Right ventricle myocardium inferior (tissue), 1 donor: ENCODE data around the gene TCHHL1. TPM values are rescaled to one million over a fixed set of nuclear protein-coding genes. Genes with fewer than 3 reads are reported as not detected.
"Not testable (repeated sequence)": the region's sequence is repeated elsewhere in the genome, so short reads cannot be mapped to it uniquely, and the experiment has no call there.

Experiments used
- ATAC-seq: fragments of 200-7000 bp; cut with Tn5 transposase; one replicate; pipeline ENCODE4 v1.9.1; 2020; ENCODE audit warnings: mild to moderate bottlenecking, moderate library complexity
- DNase-seq: peaks from one replicate; pipeline ENCODE4 v3.0.0; 2021; ENCODE audit errors: missing footprints
- intact Hi-C: fragments of 100-400 bp; cut with DNase I; formaldehyde crosslinking; loops from one replicate; pipeline ENCODE4 v1.11.0; 2022
- total RNA-seq: library from RNA; stranded (reverse); fragmentation: NEBNext Ultra II Directional; extraction: Animal tissue kit (Norgen Biotek cat#: 25700); gene quantifications from one replicate; pipeline ENCODE4 v1.2.1, GENCODE V29; 2021
- donor health status: DM: no; HTN: yes; CAD: no; lungs with severe emphysema.

TCHHL1 gene
- total RNA-seq, 1 donor from 2014 or later: not detected

DNA sequence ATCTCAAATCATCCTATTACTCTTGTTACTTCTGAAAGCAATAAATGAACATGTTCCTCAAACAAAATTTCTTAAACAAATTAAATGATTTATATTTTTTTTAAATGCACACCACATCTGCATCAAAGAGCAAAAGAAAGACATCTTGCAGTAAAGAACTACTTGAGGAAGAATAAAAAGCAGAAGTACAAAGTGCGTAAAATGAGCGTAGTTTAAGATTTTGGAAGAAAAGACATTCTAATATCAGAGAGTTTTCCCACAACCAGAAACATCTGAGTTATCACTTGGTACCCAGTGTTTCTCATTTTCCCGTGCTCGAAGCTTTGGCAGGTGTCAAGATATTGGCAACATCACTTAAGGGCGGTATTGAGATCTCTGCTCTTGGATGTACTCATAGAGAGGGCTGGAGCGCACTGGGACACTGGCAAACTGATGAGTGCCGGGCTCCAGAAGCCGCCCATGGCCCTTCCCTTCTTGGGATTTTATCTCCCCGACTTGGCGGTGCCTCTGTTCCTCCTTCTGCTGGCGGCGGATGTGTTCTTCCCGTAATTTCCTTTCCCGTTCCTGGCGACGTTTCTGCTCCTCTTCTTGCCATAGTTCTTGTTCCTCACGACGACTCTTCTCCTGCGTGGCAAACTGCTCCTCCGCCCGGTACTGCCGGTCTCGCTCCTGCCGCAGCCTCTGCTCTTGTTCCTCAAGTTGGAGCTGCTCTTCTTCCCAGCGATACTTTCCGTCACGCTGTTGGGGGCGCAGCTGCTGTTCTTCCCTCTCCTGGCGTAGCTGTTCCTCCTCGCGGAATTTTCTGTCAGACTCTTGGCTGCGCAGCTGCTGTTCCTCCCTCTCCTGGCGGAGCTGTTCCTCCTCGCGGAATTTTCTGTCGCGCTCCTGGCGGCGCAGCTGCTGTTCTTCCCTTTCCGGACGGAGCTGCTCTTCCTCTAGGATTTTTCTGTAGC, 18.4 kb upstream of the TCHHL1 start:
- no peak for ATAC-seq

DNA sequence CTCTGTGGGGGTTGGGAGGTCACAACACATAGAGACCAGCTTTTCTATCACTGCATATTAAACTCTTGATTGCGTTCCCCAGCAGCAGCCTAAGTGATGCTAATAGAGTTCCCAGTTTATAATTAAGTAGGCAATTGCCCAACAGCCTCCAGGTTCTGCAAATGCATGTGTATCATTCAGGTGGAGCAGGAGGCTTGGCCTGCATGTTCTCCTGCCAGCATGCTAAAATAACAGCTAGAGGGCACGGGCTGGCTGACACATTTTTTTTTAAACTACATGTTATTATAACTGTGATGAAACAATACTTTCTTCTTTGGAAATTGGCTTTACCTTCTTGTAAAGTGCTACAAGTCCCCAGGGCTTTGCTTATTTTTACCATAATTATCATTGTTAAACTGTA, 16.0 kb upstream of the TCHHL1 start:
- intact Hi-C loops: no loop called here
- DNase-seq: no peak
- no peak for ATAC-seq

More for the DNA sequence above, 18.4 kb upstream of the TCHHL1 start:
- DNase-seq: no peak
- intact Hi-C loops: no loop called here

DNA sequence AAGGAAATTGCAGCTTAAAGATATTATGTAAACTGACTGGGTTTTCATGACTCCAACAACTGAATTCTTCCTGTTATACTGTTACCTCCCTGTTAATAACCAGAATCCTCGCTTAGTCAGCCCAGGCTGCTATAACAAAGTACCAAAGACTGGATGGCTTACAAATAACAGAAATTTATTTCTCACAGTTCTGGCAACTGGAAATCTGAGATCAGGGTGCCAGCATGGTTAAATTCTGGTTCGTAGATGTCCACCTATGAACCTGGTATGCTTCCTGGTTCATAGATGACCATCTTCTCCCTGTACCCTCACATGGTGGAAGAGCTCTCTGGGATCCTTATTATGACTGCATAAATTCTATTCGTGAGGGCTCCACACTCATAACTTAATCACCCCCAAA, 8.1 kb upstream of the TCHHL1 start:
- ATAC-seq (no peak), DNase-seq (no peak)
- intact Hi-C loops: no loop called here

DNA sequence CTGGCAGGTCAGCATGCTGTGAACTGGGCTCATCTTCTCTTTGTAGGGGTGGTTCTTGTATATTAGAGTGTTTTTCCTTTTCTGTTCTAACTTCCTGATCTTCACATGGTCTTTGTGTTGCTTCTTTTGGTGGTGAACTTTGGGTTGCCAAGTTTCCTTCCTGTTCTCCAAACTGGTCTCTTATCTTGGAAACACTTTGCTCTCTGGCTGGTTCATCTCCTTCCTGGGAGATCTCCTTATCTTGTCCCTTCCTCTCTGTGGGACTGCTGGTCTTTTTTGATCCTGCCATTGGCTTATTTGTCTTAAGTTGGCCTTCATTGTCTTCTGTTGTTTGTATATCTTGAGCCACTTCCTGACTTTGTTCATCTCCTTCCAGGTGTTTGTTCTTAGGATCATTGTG, 2.1 kb downstream of the TCHHL1 start:
- ATAC-seq: no peak

DNA sequence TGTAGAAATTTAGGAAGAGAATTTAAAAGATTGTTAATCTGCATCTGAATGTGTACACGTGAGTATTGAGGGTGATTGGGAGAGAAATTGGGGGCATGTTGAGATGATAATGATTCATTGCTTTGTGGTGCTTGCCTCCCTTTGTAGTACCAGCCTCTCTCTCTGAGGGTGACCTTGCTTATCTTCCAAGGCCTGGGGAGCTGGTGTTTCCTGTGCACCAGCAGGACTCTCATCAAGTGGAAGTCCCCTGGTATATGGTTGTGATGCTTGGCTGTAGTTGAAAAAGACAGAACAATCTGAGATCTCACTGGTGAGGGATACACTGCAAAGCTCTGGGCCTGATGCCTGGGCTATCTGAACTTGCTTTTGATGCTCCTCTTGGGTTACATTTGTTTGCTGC, 4.0 kb downstream of the TCHHL1 start:
- ATAC-seq (no peak), DNase-seq (no peak)
- intact Hi-C loops: no loop called here

More for the DNA sequence above, 2.1 kb downstream of the TCHHL1 start:
- intact Hi-C loops: no loop called here
- no peak for DNase-seq

DNA sequence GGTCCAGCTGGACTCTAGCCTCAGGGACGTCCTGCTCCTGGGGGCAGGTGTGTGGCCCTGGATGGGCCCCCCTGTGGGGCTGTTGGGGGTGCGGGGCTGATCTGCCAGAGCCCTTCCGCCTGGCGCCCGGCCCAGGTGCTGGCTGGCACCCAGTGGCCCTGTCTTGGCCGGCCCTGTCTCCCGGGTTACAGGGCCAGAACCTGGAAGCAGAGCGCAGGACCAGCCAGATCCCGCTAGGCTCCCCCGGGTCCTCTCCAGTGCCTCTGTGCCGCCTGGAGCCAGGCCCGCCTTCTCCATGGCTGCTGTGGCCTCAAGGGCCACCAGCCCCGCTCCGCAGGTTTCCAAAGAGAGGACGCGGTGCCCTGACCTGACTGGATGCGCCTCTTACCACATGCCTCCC, 7.8 kb downstream of the TCHHL1 start:
- intact Hi-C loops, DNase-seq, ATAC-seq: not testable (repeated sequence)

DNA sequence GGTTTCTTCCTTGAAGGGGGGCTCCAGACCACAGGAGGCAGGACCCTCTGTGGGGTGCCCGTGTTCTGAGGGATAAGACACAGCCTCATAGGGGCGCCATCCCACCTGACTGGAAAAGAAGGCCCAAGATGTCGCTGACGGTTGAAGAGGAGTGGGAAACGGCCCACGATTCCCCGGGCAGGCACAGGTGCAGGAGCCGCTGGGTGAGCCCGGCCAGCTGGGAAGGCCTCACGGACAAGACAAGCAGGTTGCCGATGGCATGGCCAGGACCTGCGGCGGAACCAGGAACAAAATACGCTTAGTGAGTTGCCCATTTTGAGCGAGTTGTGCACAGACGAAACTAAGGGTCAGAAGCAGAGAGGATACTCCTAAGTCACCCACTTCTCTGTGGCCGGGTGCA, 8.4 kb downstream of the TCHHL1 start:
- ATAC-seq, intact Hi-C loops, DNase-seq: not testable (repeated sequence)

DNA sequence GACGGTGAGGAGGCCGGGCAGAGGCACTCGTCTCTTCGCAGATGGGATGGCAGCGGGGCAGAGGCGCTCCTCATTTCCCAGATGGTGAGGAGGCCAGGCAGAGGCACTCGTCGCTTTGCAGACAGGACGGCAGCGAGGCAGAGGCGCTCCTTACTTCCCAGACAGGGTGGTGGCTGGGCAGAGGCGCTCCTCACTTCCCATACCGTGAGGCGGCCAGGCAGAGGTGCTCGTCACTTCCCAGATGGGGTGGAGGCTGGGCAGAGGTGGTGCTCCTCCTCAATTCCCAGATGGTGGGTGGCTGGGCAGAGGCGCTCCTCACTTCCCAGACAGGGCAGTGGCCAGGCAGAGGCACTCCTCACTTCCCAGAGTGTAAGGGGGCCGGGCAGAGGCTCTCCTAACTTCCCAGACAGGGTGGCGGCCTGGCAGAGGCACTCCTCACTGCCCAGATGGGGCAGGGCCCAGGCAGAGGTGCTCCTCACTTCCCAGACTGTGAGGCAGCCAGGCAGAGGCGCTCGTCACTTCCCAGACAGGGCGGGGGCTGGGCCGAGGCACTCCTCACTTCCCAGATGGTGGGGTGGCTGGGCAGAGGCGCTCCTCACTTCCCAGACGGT, 9.9 kb downstream of the TCHHL1 start:
- no peak for DNase-seq
- intact Hi-C loops: no loop called here
- ATAC-seq: no peak

DNA sequence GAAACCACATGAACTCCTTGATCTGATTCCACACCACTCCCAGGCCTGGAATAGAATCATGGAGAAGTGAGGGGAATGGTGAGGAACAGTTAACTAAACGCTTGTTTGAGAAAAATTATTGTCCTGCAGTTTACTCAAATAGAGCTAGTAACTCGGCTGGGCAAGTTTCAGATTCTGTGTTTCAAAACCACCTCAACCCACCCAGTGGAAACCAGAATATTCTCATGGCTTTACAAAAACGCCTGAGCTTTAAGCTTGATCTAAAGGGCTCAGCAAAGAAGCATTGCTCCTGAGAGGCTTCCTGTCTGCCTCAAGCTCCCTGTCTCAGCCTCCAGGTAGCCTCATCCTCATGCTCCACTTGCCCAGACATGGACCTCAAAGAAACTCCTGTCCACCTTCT, 16.6 kb downstream of the TCHHL1 start:
- no peak for ATAC-seq
- no peak for DNase-seq
- intact Hi-C loops: no loop called here

DNA sequence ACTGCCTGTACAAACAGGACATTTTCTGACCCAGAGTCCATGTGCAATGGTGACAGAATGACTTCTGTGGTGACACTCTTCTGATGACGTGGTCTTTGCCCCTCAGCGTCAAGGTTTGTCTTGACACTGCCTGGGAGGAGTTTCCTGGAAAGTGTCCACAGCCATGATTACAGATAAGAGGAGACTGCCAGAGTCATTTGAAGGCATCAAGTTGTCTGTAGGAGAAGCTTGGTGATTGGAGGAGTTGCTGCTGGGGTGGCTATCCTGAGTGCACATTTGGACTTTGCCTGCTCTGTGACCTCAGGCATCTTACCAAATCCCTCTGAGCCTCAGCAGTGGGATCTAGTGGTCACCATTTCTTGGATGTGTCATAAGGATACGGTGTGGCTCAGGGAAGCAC, 17.7 kb downstream of the TCHHL1 start:
- DNase-seq: no peak
- intact Hi-C loops: no loop called here
- ATAC-seq: no peak

DNA sequence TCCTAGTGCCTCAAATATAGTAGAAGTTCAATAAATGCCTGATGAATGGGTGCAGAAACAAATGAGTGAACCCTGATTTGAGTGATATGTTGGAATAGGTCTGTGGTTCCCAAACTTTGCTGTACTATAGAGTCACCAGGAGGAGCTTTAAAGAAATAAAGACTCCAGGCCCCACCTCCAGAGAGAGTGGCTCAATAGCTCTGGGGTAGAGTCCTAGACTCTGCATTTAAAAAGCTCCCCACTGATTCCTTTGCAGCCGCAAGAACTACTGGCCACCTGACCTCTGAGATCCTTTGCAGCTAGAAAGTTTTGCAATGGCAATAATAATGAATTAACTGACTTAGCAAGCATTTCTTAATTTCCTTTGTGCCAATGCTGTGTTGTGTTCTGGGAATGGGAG, 20.9 kb downstream of the TCHHL1 start:
- DNase-seq (no peak), ATAC-seq (no peak)
- intact Hi-C loops: no loop called here

DNA sequence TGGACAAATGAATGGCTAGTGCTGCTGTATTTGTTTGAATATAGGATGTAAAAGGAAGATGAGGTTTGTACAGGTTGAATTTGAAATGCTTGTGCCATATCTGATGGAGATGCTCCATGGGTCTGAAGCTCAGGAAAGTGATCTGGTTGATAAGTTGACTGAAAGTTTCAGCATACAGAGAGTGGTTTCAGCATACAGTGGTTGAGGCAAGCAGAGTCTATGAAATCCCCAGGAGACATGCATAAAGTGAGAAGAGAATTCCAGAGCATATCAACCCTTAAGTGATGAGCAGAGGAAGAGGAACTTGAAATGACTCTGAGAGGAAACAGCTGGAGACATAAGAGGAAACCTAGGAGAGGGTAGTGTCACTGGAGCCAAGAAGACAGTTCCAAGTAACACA, 21.7 kb downstream of the TCHHL1 start:
- ATAC-seq (no peak), DNase-seq (no peak)
- intact Hi-C loops: no loop called here

DNA sequence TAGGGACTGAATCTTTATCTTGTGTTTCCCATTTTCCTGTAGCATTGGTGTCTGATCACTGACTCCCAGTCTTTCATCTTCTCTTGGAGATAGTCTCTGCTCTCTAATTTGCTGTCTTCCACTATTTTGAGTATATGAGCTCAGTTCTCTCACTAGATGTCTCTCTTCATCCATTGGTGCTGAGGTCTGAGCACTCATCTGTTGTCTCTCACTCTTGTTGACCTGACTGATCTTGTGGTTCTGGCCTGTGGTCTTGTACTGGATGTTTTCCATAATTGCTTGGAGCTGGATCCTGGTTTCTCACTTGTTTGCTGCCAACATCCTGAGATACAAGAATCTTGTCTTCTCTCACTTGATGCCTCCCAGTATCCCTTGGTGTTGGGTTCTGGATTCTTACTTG, 26.9 kb downstream of the TCHHL1 start:
- intact Hi-C loops: no loop called here
- DNase-seq: no peak
- no peak for ATAC-seq

DNA sequence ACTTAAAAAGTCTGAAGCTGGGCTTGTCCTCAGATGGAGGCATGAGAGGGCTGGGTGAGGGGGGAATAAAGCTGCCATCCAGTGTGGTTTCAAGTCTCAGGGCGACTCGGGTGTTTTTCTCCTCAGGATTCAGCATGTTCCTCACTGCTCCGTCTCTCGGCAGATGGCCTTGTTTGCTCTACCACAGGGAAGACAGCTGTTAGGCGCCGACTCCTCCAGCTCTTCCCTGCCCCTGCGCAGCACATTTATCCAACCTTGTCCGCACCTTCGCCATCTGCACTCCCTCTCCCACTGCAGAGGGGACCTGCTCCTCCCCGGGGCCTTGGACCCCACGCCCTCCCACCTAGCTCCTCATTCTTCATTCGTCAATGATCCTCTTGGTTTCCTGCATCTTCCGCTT, 35.5 kb downstream of the TCHHL1 start:
- ATAC-seq: no peak
- intact Hi-C loops: loop anchor here (5.0 kb wide), 1 partner anchor 389 kb away; no protein-coding TSS in a partner anchor

DNA sequence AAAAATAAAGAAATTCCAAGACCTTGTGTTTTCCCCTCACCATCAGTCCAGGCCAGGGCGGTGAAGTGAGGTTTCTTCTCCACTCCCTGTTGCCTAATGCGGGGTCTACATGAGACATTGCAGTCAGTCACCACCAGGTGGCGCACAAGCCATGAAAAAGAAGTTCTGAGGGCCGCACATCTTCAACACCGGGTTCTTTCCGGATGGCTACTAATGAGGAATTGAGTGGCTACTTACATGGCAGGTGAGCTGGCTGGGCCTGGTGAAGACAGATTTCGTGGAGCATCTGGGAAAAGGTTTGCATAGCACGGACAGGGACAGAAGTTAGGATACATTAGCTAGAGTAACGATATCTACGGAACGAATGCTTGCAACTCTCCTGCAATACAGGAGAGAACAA, 36.3 kb downstream of the TCHHL1 start:
- ATAC-seq: peak; percentile 35
- DNase-seq: peak; percentile 88
- intact Hi-C loops: loop anchor here (1.0 to 5.0 kb wide), 3 partner anchors 133 to 406 kb away; no protein-coding TSS in a partner anchor

More for the DNA sequence above, 35.5 kb downstream of the TCHHL1 start:
- no peak for DNase-seq

DNA sequence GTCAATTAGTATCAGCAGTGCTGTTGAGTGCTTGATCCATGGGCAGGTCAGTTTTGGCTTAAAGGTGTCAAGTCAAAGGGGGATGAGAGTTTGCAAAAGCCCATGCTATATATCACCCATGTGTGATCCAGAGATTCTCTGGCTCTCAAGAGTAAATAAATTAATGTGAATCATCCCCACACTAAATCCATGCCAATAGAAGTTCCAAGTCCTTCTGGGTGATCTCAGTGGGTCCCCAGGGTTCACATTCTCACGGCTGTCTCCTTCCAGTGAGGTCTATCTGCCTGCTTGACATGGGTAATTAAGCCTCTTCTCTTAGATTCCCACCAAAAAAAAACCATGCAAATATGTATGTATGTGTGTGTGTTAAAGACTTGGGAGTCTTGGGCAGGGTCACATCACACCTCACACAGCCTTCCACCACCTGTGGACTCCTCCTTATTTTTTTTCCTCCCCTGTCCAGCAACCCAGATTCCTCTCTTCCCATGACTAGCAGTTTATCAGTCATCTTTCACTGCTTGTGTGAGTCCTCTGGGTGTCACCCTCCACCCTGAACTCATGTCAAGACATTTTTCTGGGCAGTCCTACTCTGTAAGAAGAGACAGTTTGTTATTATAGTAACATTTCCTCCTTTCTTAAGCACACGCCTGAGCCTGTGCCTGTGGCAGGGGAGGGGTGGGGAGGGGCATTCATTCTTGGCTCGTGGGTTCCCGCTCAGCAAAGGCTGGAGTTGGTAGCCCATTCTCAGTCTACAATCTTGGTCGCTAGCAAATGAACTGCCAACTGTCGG, 37.8 kb downstream of the TCHHL1 start:
- intact Hi-C loops: loop anchor here (5.0 kb wide), 1 partner anchor 391 kb away; no protein-coding TSS in a partner anchor
- peak; percentile 58 for DNase-seq
- no peak for ATAC-seq

DNA sequence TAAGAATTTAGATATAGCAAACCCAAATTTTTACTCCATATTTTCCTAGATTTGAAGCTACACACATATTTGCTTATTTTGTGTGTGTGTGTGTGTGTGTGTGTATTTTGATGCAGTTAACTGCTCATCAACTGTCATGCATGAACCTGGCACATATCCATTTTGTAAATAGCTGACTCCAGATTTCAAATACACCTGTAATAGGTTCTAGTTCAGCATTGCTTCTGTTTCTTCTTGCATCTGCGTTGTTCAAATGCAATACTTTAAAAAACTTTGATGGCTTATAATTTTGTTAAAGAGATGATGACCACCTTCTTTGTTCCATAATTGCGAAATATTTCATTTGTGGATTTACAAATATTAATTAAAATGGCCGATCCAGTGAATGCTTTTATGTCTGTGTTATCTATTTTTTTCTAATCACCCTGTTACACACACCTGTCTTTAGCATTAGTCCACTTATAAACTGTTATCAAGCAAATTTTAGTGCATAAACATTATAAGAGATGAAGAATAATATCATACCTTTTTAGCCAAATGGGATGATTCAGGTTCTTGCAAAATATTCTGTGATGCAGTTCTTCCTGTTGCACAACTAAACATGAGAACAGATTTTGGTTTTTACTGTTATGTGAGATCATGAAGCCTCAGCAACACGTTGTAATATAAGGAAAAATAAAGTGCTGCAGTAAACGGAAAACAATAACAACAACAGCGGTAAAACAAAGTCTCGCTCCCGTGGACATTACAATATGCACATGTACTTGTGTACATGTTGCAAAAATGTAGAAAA, 39.4 kb downstream of the TCHHL1 start:
- intact Hi-C loops: loop anchor here (5.0 kb wide), 1 partner anchor 393 kb away; no protein-coding TSS in a partner anchor
- ATAC-seq: no peak
- no peak for DNase-seq

DNA sequence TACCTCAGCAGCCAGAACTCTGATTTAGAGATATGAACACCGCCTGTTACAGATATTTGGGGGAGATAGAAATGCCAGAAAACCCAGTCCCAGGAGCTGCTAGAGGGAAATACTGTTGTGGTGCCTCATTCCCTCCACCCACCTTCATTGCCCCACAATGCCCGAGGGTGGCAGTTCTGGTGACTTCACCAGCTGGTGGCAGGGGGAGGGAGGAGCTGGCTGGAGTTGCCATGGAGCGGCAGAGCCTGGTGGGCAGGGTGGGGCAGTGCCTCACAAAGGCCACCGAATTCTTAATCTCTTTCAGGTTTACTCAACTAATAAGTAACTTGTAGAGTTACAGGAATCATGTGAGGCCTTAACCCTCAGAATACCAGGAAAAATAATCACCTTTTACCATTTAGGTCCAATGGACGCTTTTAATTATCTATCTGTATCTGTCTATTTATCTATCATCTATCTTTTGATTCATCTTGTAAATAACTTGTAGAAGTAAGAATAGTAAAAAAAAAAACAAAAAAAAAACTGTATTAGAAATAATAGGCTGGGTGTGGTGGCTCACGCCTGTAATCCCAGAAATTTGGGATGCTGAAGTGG, 40.4 kb downstream of the TCHHL1 start:
- ATAC-seq (peak; percentile 10), DNase-seq (peak; percentile 85)
- intact Hi-C loops: no loop called here
